Left kidney (tissue), 2 donors: ENCODE data around the gene PDPK1. TPM values are rescaled to one million over a fixed set of nuclear protein-coding genes. Genes with fewer than 3 reads are reported as not detected.
"Not testable (repeated sequence)": the region's sequence is repeated elsewhere in the genome, so short reads cannot be mapped to it uniquely, and the experiment has no call there.

Experiments
- DNase-seq: peaks from one replicate; pipeline ENCODE4 v3.0.0-alpha.2; 2013
- polyA plus RNA-seq: library from polyadenylated mRNA; unstranded; fragments of 120-200 nt; gene quantifications from one replicate; pipeline ENCODE4 v1.2.1, GENCODE V29; 2013; ENCODE audit not compliant: insufficient read length

PDPK1 gene
- polyA plus RNA-seq, 1 donor = 58.4 TPM

DNA sequence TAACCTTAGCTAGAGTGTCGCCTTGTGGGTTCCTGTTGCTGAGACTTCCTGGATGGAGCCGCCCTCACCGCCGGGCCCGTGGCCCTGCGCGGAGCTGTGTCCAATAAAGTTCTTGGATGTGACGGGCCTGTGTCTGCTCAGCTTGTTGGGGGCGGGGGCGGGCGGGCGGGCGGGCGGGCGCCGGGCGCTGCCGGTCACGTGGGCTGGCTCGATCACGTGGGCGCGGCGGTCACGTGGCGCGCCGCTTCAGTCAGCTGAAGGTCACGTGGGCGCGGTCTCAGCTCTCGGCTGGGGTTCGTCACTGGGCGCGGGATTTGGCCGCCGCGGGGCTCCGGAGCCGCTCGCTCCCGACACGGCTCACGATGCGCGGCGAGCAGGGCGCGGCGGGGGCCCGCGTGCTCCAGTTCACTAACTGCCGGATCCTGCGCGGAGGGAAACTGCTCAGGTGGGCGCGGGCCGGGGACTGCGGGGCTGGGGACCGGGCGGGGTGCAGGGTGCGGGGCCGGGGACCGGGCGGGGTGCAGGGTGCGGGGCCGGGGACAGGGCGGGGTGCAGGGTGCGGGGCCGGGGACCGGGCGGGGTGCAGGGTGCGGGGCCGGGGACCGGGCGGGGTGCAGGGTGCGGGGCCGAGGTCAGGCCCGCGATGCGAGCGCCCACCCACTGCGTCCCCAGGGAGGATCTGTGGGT is 17.6 kb upstream of the PDPK1 start, which contains the start of gene AMDHD2:
Gene AMDHD2, plus strand, starts transcription at position 275 of the 687 bp plus-strand sequence. Its CDS starts 88 bp downstream, at position 363.
- DNase-seq = peak; percentile 81

DNA sequence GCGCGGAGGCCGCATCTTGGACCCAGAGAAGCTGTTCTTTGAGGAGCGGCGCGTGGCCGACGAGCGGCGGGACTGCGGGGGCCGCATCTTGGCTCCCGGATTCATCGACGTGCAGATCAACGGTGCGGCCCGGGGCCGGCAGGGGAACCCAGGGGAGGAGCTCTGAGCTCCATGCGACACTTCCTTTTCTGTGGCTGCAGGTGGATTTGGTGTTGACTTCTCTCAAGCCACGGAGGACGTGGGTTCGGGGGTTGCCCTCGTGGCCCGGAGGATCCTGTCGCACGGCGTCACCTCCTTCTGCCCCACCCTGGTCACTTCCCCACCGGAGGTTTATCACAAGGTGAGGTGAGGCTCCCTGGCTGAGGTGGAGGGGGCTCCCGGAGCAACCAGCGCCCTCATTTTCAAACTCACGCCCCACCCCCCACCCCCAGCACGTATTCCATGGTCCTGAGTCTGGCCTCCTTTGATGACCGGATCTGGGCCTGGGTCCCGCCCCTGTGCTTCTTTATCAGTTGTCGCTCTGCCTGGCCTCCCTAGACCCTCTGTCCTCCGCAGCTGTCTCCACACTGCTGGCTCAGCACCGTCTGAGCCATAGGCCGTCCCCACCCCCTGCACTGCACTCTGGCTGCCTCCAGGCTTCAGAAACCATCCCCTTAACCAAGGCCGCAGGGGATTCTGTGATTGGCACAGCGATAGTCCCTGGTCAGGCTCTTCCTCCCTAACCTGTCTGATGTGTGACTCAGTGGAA is 16.9 kb upstream of the PDPK1 start:
- DNase-seq = no peak

DNA sequence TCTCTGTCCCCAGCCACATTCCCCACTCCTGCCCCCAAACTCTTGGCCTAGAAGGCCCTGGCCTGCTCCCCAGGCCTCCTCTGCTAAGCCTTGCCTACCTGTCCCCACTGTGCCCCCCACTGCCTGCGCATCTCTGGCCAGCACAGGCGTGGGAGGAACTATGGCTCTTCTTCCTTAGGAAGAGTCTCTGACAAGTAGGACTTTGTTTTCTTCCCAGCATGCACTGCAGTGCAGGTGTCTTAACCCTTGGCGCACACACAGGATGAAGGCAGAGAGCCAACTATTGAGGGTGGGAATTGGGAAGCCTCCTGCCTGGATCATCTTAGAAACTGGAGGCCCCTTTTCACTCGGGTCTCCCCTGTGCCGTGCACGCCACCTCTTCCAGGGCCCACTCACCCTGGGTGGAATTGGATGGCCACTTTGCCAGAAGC is 14.0 kb upstream of the PDPK1 start:
- DNase-seq = no peak

DNA sequence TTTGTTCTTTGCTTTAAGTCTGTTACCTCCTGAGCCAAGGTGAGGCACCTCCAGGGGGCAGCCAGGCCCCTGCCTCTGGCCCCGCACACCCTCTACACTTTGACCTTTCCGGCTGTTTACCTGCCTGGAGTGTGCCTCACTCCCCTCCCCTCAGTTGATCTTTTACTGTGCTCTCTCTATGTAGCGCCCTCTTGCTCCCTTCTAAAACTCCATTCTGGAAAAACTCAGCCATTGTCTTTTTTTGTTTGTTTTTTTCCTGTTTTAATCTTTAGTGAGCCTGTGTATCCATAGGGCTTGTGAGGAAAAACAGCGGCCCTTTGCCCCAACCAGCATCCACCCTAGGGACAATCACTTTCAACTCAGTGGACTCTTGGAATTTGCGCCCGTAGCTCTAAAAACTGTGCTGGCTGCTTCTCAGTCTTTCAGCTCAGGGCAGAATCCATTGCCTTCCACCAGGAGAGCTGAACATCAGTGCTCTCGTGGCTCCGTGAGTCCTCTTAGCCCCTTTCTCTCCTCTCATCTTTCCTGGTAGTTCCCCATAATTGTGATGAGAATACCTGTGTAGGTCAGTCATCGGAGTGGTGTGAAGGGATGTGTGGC is 13.4 kb upstream of the PDPK1 start:
- DNase-seq = no peak

DNA sequence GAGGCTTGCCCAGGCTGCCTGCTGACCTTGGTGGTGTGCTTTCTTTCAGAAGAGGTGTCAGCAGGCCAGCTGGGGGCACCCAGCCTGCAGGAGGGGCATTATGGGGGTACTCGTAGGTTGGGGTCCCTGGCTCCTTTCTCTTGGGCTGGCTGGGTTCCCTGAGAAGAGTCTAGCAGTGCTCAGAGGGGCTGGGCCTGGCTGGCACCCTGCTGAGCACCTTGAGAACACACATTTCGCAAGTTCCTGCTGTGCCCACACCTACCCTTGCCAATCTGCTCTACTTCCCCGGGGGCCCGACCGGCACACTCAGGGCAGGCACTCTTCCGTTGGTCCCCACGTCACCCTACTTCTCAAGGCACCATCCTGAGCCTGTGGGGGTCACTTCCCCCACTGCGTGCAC is 11.7 kb upstream of the PDPK1 start:
- DNase-seq = no peak

DNA sequence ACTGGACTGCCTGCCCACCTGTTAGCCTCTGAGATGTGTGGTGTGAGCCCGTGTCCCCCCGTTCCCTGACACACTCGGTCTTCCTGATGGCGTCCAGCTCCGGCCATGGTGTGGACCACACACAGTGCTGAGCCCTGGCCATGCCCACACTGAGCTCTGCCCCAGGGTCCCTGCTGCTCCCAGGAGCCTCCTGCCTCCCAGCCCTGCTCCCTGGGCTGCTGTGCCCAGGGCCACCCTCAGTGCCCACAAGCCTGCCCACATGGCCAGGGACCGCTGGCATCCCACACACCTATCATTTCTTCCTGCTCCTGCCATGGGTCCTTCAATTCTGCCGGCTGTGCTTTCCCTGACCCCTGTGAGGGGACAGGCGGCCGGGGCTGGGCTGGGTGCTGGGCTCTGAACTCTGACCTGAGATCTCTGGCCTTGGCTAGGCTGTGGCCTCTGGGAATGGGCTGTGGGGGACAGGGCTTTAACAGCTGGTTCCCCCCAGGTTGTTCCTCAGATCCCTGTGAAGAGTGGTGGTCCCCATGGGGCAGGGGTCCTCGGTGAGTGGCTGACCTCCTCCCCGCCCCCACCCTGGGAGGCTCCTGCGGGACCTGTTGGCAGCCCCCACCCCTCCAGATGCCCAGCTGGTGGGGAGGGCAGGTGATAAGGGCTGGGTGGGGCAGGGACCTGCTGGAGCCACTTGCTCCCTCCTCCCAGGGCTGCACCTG is 10.6 kb upstream of the PDPK1 start:
- no peak for DNase-seq

DNA sequence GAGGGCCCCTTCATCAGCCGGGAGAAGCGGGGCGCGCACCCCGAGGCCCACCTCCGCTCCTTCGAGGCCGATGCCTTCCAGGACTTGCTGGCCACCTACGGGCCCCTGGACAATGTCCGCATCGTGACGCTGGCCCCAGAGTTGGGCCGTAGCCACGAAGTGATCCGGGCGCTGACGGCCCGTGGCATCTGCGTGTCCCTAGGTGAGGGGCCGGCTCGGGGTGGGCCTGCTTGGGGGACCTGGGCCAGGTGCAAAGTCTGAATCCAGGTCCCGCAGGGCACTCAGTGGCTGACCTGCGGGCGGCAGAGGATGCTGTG is 10.1 kb upstream of the PDPK1 start:
- DNase-seq = no peak

DNA sequence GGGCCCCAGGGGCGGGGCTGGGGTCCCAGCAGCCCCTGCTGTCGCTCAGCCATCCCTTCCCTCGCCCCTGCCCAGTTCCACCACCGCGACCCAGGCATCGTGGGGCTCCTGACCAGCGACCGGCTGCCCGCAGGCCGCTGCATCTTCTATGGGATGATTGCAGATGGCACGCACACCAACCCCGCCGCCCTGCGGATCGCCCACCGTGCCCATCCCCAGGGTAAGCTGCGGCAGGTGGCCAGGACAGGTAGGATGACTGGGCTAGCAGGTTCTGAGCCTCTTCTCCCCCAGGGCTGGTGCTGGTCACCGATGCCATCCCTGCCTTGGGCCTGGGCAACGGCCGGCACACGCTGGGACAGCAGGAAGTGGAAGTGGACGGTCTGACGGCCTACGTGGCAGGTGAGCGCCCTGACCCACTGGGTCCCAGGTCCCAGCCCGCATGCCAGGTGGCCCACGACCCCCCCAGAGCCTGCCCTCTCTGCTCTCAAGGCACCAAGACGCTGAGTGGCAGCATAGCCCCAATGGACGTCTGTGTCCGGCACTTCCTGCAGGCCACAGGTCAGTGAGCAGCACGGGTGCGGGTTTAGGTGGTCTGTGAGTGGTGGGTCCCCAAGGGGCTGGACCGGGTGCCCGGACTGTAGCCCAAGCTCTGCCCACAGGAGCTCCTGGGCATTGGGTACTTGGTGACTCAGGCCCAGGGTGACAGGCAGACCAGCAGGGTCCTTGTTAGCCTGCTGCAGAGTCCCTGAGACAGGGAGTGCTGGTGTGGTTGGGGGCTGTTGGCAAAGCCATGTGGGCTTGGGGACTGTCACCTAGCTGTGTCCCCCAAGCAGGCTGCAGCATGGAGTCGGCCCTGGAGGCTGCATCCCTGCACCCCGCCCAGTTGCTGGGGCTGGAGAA is 9.4 kb upstream of the PDPK1 start:
- DNase-seq = no peak

DNA sequence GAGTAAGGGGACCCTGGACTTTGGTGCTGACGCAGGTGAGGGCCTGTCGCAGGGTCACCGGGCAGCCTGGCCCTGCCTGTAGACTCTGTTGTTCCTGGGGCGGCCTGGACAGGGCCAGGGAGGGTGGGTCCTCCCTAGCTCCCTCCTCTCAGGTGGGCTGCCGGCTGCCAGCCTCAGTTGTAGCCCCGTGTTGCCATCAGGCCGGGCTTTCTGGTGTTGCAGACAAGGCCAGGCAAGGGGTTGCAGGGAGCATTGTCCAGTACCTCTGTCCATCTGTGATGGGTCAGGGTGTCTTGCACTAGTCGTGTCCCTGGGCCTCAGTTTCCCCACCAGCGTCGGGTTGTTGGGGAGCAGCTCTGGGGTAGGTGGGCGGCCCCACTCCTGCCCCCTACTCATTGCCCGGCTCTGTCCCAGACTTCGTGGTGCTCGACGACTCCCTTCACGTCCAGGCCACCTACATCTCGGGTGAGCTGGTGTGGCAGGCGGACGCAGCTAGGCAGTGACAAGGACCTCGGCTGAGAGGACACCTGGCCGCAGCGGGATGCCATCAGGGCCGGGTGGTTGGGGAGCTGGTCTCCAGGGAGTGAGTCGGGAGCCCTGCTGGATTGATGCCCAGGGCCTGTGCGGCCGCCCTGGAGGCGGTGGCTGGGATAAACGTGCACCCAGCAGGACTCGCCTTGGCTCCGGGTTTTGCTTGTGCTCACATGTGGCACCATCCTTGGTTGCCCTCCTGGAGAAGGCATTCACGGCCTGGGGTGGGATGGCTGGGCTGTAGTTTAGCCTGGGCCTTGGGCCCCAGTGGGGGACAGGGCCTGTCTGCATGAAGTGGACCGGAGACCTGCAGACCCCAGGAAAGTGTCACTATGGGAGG is 8.5 kb upstream of the PDPK1 start:
- no peak for DNase-seq

DNA sequence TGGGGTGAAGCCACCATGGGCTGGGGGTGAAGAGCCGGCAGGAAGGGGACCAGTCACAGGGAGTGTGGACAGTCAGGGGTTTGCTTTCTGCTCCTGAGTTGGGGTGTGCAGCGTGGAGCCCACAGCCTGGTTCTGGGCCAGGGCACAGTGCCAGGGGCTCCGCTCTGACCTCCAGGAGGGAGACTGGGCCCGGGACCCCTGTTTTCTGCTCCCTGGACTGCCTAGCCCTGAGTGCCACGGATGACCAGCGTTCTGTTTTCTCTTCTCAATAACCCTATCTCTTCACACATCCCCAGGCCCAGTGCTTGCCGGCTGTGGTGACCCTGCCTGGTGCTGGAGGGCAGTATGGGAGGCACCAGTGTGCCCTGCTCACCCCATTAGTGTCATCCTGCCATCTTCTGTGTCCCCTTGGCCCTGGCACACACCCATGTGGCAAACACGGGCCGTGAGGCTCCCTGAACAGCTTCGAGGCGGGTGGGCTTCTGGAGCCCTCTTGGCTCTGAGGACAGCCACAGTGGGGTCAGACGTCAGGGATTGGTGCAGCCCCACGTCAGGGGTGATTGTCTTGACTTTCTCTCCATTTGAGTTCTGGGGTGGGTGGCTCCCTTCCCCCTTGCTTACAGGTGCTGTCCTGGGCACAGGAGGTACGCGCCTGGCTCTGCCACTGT is 7.7 kb upstream of the PDPK1 start:
- no peak for DNase-seq

DNA sequence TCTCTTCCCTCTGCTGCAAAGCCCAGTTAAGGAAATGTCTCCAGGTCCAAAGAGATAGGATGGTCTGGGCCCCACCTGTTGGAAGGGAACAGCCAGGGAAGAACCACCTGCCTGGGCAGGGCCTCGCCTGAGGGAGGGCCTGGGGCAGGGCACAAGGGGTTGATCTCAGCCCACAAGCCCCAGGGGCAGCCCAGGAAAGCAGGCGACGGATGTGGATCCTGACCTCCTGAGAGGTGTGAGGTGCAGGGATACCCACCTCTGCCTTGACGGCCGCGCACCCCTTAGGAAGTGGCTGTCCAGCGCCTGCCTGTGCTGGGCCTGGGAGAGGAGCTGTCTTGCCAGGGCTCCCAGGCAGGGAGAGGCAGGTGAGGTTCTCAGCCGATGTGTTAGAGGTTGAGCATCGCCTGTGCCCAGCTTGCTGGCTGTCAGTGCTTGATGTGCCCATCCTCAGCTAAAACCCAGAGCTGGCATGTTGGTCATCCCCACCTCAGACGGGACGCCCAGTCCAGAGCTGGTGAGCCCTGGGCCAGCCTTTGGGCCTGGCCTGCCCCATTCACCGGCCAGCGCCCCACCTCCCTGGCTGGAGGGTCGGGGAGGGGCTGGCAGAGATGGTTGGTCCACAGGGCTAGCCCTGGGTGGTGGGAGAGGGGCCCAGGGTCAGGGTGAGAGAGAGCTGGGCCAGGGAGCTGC is 7.0 kb upstream of the PDPK1 start:
- DNase-seq = no peak

DNA sequence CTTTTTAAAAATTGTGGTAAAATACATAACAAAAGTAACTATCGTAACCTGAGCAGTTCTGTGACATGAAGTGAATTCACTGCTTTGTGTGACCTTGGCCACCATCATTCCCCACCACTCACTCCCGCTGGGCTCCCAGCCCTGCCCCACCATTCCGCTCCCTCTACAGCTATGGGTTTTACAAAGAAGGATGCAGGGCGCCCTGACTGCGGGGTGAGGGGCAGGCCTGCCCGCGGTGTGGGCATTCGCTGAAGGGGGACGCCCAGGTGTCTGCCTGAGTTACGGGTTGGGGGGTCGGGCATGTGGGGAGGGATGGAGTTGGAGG is 6.5 kb upstream of the PDPK1 start, which contains the start of gene CEMP1:
Gene CEMP1, minus strand, starts transcription at position 38 of the 325 bp plus-strand sequence. CDS start 335 bp downstream, outside the sequence.
- no peak for DNase-seq

DNA sequence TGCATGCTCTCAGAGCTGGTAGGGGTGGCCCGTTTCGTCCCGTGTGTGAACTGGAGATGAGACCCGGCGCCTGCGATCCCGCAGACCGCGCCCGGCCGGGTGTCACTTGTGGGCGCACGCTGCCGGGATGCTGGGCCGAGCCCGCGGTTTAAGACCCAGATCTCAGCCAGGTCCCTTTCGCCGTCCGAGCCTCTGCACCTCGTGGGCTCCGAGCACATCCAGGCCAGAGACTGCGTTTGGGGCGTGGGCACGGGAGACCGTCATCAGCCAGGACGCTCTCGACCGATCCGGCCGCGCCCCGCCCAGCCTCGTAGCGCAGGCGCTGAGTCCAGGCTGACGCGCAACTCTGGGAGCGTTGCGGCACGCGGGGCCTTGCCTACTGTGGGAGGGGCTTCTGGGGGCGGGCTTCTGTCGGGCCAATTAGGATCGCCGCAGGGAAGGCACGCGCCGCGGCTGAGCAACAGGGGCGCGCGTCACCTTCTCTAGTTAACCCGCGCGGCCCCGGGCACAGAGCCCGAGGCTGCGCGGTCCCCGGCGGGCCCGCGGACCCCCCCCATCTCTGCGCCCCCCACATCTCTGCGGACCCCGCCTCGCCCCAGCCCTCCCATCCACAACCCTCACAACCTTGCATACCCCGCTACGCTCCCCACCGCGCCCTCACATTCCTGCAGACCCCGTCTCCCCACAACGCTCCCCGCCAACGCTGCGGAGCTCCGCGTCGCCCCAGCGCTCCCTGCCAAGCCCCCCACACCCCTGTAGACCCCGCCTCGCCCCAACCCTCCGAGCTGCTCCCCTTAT is 5.9 kb upstream of the PDPK1 start:
- DNase-seq = peak; percentile 96

DNA sequence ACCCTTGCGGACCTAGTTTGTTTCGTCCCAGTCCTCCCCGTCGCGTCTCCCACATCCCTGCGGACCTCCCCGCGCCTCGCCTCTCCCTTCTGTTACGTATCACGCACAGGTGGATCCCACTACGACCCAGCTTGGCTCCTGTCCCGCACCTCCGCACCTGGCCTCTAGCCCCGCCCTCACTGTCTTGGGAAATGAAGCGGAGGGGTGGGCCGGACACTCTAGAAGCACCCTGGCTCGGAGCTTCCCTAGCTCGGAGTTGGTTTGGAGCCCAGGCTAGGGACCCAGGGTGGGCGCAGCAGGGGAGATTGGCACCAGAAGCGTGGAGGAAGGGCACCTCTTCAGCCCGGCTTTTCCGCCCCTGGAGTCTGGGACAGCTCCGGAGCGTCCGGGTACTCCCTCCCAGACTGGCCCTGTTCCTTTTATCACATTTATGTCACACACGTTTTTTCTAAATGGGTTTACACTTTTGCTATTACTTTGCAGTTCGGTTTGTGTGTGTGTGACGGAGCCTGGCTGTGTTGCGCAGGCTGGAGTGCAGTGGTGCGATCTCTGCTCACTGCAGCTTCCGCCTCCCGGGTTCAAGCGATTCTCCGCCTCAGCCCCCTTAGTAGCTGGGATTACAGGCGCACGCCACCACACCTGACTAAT is 5.2 kb upstream of the PDPK1 start:
- peak; percentile 60 for DNase-seq

DNA sequence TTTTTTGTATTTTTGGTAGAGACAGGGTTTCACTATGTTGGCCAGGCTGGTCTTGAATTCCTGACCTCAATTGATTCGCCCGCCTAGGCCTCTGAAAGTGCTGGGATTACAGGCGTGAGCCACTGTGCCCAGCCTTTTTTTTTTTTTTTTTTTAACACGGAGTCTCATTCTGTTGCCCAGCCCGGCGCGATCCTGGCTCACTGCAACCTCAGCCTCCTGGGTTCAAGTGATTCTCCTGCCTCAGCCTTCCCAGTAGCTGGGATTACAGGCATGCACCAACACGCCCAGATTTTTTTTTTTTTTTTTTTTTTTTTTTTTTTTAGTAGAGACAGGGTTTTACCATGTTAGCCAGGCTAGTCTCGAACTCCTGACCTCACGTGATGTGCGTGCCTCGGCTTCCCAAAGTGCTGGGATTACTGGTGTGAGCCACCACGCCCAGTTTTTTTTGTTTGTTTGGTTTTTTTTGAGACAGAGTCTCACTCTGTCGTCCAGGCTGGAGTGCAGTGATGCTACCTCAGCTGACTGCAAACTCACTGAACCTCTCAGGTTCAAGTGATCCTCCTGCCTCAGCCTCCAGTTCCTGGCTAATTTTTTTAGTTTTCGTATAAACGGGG is 4.6 kb upstream of the PDPK1 start:
- DNase-seq = not testable (repeated sequence)

DNA sequence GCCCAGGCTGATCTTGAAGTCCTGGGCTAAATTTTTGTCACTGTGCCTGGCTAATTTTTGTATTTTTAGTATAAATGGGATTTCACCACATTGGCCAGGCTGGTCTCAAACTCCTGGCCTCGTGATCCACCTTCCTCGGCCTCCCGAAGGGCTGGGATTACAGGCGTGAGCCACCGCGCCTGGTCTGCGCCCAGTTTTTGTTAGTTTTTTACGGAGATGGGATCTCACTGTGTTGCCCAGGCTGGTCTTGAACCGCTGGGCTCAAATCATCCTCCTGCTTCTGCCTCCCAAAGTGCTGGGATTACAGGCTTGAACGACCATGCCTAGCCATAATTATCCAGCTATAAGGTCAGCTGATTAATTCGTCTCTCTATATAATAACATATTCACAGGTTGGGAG is 3.9 kb upstream of the PDPK1 start:
- no peak for DNase-seq

DNA sequence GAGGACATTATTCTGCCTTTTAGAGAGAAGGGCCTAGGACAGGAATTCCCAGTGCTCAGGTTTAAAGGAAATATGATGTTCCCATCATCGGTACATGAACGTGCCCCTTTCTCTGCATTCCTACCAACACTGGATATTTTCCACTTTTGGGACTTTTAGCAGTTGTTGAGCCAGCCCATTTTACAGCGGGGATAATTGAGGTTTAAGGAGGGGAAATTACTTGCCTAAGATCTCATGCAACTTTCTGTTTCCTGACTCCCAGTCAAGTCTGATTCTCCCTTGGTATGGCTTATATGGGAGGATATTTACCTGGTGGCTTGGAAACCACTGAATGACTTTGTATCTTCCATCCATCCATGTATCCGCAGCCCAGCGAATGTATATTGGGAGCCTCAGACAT is 3.5 kb upstream of the PDPK1 start:
- DNase-seq = not testable (repeated sequence)

DNA sequence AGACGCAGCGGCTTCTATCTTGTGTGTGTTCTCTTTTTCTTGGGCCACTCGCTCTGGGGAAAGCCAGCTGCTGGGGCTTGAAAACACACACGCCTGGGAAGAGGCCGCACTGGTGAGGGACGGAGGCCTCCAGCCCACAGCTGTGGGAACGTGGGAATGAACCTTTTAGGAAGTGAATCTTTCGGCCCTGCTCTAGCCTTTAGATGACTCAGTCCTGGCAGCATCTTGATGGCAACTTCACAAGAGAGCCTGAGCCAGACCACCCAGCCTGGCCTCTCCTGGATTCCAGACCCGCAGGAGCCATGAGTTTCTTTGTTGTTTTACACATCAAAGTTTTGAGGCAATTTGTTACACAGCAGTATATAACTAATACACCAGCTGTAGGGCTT is 2.2 kb upstream of the PDPK1 start:
- no peak for DNase-seq
